Measurements from ENCODE around the gene CEP83. TPM values are rescaled to one million over a fixed set of nuclear protein-coding genes. Genes with fewer than 3 reads are reported as not detected.

Gene CEP83
- total and polyA plus RNA-seq, 2 donors (not counting 1 experiment from before 2014, with no cell fraction given), result 7.8 to 13.5 TPM

DNA sequence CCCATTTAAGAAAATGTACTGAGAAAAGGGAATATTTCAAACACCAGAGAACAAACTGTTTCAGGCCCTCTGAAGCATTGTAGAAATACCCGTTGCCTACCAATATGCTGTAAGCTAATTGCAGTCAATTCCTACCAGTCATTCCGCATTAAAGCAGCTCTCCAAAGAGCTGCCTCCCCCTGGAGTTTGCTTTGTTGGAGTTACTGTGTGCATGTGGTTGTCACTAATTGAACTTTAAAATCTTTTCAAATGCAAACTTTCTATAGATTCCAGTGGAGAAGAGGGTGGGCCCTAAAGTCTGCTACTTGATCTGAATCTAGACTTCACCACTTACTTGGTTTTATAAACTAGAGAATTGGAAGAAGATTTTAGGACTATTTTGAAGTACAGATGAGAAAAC, 198.5 kb downstream of the CEP83 start:
- Histone ChIP-seq H3K27me3 (ENCODE audit: control insufficient read depth, insufficient read depth, low read length) (no peaks in the 10 kb centered on the region), H3K36me3 (ENCODE audit: control insufficient read depth, insufficient read depth, low read length) (no peaks in the 10 kb centered on the region), H3K9me3 (ENCODE audit: control insufficient read depth, insufficient read depth, low read depth, low read length) (no peaks in the 10 kb centered on the region), H3K4me1 (ENCODE audit: control insufficient read depth, extremely low read depth, insufficient read depth, low read length) (peaks cover 17% of the 10 kb centered on the region), H3K9ac (ENCODE audit: insufficient read depth, low read length) (no peak overlapping the region), H4K20me1 (ENCODE audit: control insufficient read depth, extremely low read depth, insufficient read depth, low read length) (no peaks in the 10 kb centered on the region), H3K4me2 (ENCODE audit: extremely low read depth, insufficient read depth, low read length) (no peak overlapping the region), H3K79me2 (ENCODE audit: control insufficient read depth, insufficient read depth, low read length) (no peaks in the 10 kb centered on the region), H2AFZ (ENCODE audit: low read length) (no peak overlapping the region), H3K4me3 (replicated peaks in 1 of 4; ENCODE audit: control extremely low read depth in 1 of 4, insufficient read depth in 1 of 4, low read depth in 3 of 4, low read length in 4 of 4) (no peak overlapping the region), H3K27ac (ENCODE audit: insufficient read depth, low read length) (no peak overlapping the region)
- no peak for DNase-seq (ENCODE audit: low read depth in 2 of 2)
- no peak for TF ChIP-seq CTCF (conservative IDR thresholded peaks at IDR 0.05 in 1 of 2, IDR thresholded peaks at IDR 0.05 in 1 of 2; ENCODE audit: low read depth in 1 of 2, low read length in 2 of 2)
- TF ChIP-seq EZH2 (IDR thresholded peaks at IDR 0.05; ENCODE audit: low read length, missing control alignments), result no peak

DNA sequence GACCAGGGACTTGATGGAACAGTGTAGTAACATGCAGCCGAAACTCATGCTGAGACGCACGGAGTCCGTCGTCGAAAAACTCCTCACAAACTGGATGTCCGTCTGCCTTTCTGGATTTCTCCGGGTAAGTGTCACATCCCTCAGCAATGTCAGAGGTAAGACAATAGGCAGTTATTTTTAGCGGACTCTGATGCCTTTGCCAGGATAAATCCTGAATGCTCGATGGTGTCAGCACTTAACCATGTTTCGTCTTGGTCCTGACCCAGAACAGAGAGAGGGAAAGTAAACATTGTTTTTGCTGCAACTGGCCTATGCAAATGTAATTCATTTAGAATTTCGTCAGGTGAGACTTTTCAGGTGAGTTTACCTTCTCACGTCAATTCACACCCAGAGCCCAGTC, 198.9 kb downstream of the CEP83 start:
- H3K27ac ChIP-seq (ENCODE audit: insufficient read depth, low read length), result no peak overlapping the region
- peaks cover 13% of the 10 kb centered on the region for H3K4me1 ChIP-seq (ENCODE audit: control insufficient read depth, extremely low read depth, insufficient read depth, low read length)
- no peak overlapping the region for H3K9ac ChIP-seq (ENCODE audit: insufficient read depth, low read length)
- no peaks in the 10 kb centered on the region for H3K79me2 ChIP-seq (ENCODE audit: control insufficient read depth, insufficient read depth, low read length)
- TF ChIP-seq EZH2 (IDR thresholded peaks at IDR 0.05; ENCODE audit: low read length, missing control alignments), result no peak
- TF ChIP-seq CTCF (conservative IDR thresholded peaks at IDR 0.05 in 1 of 2, IDR thresholded peaks at IDR 0.05 in 1 of 2; ENCODE audit: low read depth in 1 of 2, low read length in 2 of 2), result no peak
- H3K4me2 ChIP-seq (ENCODE audit: extremely low read depth, insufficient read depth, low read length), result no peak overlapping the region
- no peak for DNase-seq (ENCODE audit: low read depth in 2 of 2)
- no peaks in the 10 kb centered on the region for H3K27me3 ChIP-seq (ENCODE audit: control insufficient read depth, insufficient read depth, low read length)
- H2AFZ ChIP-seq (ENCODE audit: low read length), result no peak overlapping the region
- H4K20me1 ChIP-seq (ENCODE audit: control insufficient read depth, extremely low read depth, insufficient read depth, low read length), result no peaks in the 10 kb centered on the region
- H3K36me3 ChIP-seq (ENCODE audit: control insufficient read depth, insufficient read depth, low read length), result no peaks in the 10 kb centered on the region
- H3K4me3 ChIP-seq (replicated peaks in 1 of 4; ENCODE audit: control extremely low read depth in 1 of 4, insufficient read depth in 1 of 4, low read depth in 3 of 4, low read length in 4 of 4), result no peak overlapping the region
- no peaks in the 10 kb centered on the region for H3K9me3 ChIP-seq (ENCODE audit: control insufficient read depth, insufficient read depth, low read depth, low read length)

DNA sequence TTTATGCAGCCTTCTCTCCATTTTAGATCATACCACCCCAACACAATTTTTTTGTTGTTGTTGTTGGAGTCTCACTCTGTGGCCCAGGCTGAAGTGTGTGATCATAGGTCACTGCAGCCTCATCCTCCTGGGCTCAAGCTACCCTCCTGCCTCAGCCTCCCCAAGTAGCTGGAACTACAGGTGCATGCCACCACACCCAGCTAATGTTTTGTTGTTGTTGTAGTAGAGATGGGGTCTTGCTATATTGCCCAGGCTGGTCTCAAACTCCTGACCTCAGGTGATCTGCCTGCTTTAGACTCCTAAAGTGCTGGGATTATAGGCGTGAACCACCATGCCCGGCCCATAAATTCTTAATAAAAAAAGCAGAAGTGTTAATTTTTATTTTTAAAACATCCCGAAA, 199.7 kb downstream of the CEP83 start:
- no peak for DNase-seq (ENCODE audit: low read depth in 2 of 2)
- no peaks in the 10 kb centered on the region for H3K36me3 ChIP-seq (ENCODE audit: control insufficient read depth, insufficient read depth, low read length)
- H3K79me2 ChIP-seq (ENCODE audit: control insufficient read depth, insufficient read depth, low read length), result no peaks in the 10 kb centered on the region
- no peaks in the 10 kb centered on the region for H4K20me1 ChIP-seq (ENCODE audit: control insufficient read depth, extremely low read depth, insufficient read depth, low read length)
- H3K27ac ChIP-seq (ENCODE audit: insufficient read depth, low read length), result no peak overlapping the region
- H3K9ac ChIP-seq (ENCODE audit: insufficient read depth, low read length), result no peak overlapping the region
- H2AFZ ChIP-seq (ENCODE audit: low read length), result no peak overlapping the region
- no peak overlapping the region for H3K4me3 ChIP-seq (replicated peaks in 1 of 4; ENCODE audit: control extremely low read depth in 1 of 4, insufficient read depth in 1 of 4, low read depth in 3 of 4, low read length in 4 of 4)
- H3K9me3 ChIP-seq (ENCODE audit: control insufficient read depth, insufficient read depth, low read depth, low read length), result no peaks in the 10 kb centered on the region
- no peaks in the 10 kb centered on the region for H3K27me3 ChIP-seq (ENCODE audit: control insufficient read depth, insufficient read depth, low read length)
- H3K4me1 ChIP-seq (ENCODE audit: control insufficient read depth, extremely low read depth, insufficient read depth, low read length), result peaks cover 13% of the 10 kb centered on the region
- no peak overlapping the region for H3K4me2 ChIP-seq (ENCODE audit: extremely low read depth, insufficient read depth, low read length)
- TF ChIP-seq EZH2 (IDR thresholded peaks at IDR 0.05; ENCODE audit: low read length, missing control alignments) (no peak), CTCF (conservative IDR thresholded peaks at IDR 0.05 in 1 of 2, IDR thresholded peaks at IDR 0.05 in 1 of 2; ENCODE audit: low read depth in 1 of 2, low read length in 2 of 2) (no peak)

All from fibroblast of lung (primary cell).